Bronchial epithelial cell (primary cell): Measurements from ENCODE around the gene ZGLP1. TPM values are rescaled to one million over a fixed set of nuclear protein-coding genes. Genes with fewer than 3 reads are reported as not detected.

ENCODE experiments used
- DNase-seq: peaks from one replicate; pipeline ENCODE4 v3.0.0-alpha.2; 2010; ENCODE audit warnings: low read depth
- FAIRE-seq: peaks from 2 replicates; lab custom pipeline; 2011; peaks lifted over from hg19 to GRCh38; lab: Jason Lieb, UNC
- H3K27me3 ChIP-seq: 2 replicates; pipeline ENCODE4 v1.5.1; 2011; ENCODE audit warnings: low read length; ENCODE audit not compliant: control insufficient read depth, insufficient read depth
- H3K36me3 ChIP-seq: 2 replicates; pipeline ENCODE4 v1.5.1; 2011; ENCODE audit warnings: low read length; ENCODE audit not compliant: control insufficient read depth, insufficient read depth
- H3K4me3 ChIP-seq: 2 replicates; pipeline ENCODE4 v1.5.1; 2011; ENCODE audit warnings: mild to moderate bottlenecking, low read depth, low read length, control low read depth
- total RNA-seq: library from RNA; depleted of rRNA; stranded (reverse); fragments of >200 nt; gene quantifications from 2 replicates; pipeline ENCODE4 v1.2.1, GENCODE V29; 2014
- TF ChIP-seq, protein P1 (sequence below): IDR thresholded peaks from 2 replicates; pipeline ENCODE4 v1.5.1; 2011; ENCODE audit warnings: mild to moderate bottlenecking, moderate library complexity, low read length, control low read depth, inconsistent platforms; ENCODE audit not compliant: insufficient read depth, severe bottlenecking

The ZGLP1 gene
- total RNA-seq, result 0.26 and 0.53 TPM in 2 replicates

DNA sequence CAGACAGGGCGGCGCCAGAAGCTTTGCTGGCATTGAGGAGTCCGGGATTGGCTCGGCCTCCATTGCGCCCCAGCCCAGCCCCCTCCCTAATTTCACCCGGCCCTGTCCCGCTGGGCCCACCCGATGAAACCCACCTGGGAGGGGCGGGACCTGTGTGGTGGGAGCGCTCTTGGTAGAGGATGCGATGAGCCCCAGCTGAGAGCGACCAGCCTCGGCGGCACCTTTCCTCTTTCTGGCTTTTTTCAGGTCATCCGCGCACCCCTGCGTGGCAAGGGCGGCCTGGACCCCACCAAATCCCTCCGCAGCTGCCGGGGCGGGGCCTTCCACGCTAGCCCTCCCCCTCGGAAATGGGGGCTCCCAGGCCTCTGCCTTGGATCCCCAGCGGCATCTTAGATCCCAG lies at the start of gene ZGLP1:
TSS of gene ZGLP1 (minus strand) at position 393 of the 400 bp plus-strand sequence.
- DNase-seq (no peak), FAIRE-seq (no peak)
- Histone ChIP-seq H3K27me3 (no peaks in the 10 kb centered on the region), H3K36me3 (peaks cover 2% of the 10 kb centered on the region), H3K4me3 (no peak within 1 kb of the TSS)
- TF ChIP-seq, protein P1, sequence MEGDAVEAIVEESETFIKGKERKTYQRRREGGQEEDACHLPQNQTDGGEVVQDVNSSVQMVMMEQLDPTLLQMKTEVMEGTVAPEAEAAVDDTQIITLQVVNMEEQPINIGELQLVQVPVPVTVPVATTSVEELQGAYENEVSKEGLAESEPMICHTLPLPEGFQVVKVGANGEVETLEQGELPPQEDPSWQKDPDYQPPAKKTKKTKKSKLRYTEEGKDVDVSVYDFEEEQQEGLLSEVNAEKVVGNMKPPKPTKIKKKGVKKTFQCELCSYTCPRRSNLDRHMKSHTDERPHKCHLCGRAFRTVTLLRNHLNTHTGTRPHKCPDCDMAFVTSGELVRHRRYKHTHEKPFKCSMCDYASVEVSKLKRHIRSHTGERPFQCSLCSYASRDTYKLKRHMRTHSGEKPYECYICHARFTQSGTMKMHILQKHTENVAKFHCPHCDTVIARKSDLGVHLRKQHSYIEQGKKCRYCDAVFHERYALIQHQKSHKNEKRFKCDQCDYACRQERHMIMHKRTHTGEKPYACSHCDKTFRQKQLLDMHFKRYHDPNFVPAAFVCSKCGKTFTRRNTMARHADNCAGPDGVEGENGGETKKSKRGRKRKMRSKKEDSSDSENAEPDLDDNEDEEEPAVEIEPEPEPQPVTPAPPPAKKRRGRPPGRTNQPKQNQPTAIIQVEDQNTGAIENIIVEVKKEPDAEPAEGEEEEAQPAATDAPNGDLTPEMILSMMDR, result no peak

DNA sequence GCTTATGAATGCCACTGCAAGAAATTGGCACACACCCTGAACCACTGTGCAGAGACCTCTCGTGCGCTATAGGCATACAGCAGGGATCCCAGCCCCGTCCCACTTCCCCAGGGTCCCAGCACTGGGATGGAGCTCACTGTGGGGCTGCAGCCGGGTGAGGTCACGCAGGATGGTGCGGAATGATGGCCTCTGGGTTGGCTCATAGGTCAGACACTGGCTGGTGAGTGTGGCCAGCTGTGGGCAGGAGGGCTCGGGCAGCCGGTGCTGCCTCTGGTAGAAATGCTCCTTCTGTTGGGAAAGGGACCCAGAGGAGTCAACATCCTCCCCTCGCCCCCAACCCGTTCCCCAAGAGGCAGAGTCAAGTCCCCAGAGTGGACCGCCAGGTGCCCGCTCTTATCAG lies 46.8 kb upstream of the ZGLP1 start:
- Histone ChIP-seq H3K4me3 (no peak overlapping the region), H3K27me3 (no peaks in the 10 kb centered on the region), H3K36me3 (peaks cover 27% of the 10 kb centered on the region)
- TF ChIP-seq, protein P1, result no peak
- no peak for DNase-seq
- no peak for FAIRE-seq

DNA sequence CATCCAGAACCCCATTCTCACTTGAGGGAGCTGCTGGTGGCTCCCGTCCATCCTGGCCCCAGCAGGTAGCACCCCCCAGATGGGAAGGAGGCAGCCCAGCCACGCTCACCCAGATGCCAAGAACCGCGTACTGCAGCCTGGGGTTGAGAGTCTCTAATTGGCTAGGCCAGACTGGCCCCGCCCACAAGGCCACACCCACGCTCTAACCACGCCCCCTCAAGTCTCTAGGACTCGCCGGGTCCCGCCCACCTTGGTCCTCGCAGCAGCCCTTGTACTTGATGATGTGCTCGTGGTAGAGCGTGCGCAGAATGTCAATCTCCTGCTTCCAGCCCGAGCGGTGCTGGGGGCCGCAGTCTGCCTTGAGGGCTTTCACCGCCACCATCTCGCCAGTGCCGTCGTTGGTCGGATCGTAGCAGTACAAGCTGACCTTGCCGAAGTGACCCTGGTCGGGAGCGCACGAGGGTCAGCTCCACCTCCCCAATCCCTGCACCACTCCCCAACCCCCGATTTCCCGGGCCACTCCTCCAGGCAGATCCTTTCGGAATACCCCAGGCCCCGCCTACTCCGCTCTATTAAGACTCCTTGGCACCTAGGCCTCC lies 44.3 kb upstream of the ZGLP1 start:
- peak; percentile 40 for FAIRE-seq
- H3K36me3 ChIP-seq, result peaks cover 22% of the 10 kb centered on the region
- TF ChIP-seq, protein P1, result no peak
- no peaks in the 10 kb centered on the region for H3K27me3 ChIP-seq
- DNase-seq, result no peak
- no peak overlapping the region for H3K4me3 ChIP-seq

DNA sequence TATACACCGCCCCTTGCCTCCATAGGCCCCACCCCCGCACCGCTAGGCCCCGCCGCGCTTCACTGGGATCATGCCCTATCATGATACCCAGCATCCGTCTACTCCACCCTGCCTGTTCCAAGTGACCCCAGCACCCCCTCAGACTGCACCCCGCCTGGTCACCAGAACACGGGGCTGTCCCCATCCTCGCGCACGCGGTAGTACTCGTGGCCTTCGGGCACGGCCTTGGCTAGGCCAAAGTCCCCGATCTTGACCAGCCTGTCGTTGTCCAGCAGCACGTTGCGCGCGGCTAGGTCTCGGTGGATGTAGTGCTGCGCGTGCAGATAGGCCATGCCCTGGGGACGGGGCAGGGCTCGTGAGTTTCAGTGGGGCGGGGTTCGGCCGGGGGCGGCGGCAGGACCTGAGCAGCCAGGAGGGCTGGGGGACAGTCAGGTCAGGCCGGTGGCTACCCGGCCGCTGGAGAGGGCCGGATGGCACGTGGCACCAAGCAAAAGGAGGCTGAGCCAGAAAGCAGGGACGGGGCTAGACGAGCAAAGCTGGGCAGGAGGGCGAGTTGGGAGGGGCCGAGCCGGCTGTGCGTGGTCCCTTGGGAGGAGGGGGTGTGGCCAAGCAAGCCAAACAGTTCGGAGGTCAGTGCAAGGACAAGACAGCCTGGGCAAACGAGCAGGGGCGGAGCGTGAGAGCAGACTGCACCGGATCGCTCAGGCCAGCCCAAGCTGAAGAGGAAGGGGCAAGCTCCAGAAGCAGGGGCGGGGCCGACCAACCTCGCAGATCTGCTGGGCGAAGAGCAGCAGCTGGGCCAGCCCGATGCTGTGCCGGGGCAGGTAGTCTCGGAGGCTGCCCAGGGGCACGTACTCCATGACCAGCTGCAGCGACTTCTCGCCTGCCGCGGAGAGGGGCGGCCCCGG lies 43.4 kb upstream of the ZGLP1 start:
- FAIRE-seq, result no peak
- DNase-seq, result no peak
- TF ChIP-seq, protein P1, result no peak
- Histone ChIP-seq H3K27me3 (no peaks in the 10 kb centered on the region), H3K4me3 (no peak overlapping the region), H3K36me3 (peaks cover 20% of the 10 kb centered on the region)

DNA sequence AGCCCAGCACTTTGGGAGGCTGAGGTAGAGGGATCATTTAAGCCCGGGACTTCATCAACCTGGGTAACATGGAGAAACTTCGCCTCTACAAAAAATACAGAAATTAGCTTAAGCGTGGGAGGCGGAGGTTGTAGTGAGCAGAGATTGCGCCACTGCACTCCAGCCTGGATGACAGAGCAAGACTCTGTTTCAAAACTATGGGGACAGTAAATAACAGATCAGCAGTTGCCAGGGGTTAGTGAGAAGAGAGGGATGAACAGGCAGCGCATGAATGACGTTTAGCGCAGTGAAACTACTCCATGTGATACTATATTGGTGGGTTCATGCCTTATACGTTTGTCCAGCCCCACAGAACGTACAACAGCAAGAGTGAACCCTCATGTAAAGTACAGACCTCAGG lies 36.9 kb upstream of the ZGLP1 start:
- FAIRE-seq, result no peak
- H3K4me3 ChIP-seq, result no peak overlapping the region
- TF ChIP-seq, protein P1, result no peak
- peaks cover 2% of the 10 kb centered on the region for H3K36me3 ChIP-seq
- no peaks in the 10 kb centered on the region for H3K27me3 ChIP-seq
- peak; percentile 4 for DNase-seq
